IPS-NIHi7 (cell line): ENCODE data around the gene RTL9.
A peak's percentile ranks its signal among the peaks of the same experiment; 100 is the strongest.
"Not testable (repeated sequence)": the region's sequence is repeated elsewhere in the genome, so short reads cannot be mapped to it uniquely, and the experiment has no call there.

ENCODE experiments used
- DNase-seq: peaks from one replicate; pipeline ENCODE4 v3.0.0; 2012; ENCODE audit warnings: mixed read lengths; ENCODE audit errors: extremely low spot score

Gene RTL9

DNA sequence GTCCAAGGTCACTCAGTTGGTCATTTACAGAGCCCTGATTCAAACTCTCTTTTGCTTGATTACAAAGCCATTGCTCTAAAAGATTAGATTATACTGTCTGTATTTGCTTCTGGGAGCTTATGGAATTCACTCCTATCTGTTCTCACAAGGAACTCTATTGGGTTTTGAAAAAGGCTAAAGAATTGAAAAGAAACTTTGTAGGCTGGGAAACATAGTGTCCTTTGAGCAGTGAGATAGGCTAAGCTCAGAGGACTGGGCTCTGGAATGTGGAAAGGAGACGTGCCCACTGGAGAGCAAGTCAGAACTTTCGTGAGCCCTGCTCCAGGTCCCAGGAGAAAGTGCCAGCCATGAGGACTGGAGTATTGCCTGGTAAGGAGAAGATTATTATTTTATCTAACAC lies at the start of gene RTL9:
TSS of gene RTL9 (plus strand) at position 301 of the 400 bp plus-strand sequence. CDS start 91,770 bp downstream, outside the sequence.
- no peak for DNase-seq

DNA sequence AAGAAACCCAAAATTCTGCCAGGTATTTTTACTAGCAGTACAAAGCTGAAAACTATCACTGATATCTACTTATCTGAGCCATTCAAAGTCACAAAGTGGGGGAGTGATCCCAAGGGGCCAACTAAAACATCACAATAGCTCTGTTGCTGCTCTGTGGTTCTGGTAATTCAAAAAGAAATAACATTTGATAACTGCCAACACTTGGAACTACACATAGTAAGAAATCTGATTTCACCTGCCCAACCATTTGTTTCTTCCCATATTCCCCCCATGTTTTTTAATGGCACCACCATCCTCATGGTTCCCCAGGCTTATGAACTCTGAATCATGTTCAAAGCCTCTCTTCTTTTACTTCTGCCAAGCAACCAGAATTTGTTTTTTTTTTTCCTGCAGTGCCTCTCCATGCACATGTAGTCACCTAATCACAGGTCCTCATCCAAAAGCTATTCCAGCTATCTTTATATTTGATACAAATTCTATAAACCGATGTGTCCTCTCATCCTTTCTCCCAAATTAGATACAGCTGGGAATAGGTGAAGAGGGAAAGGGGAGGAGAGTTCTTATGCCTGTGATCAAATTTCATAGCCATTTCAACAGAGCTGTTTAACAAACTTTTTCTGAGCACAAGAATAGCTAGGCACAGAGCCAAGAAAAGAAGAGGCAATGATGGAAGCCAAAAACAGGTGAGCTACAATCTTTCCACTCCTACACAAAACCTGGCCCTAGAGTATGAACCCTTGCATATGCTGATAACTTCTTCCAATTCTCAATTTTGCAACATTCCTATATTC lies 48.5 kb upstream of the RTL9 start:
- DNase-seq, result no peak

DNA sequence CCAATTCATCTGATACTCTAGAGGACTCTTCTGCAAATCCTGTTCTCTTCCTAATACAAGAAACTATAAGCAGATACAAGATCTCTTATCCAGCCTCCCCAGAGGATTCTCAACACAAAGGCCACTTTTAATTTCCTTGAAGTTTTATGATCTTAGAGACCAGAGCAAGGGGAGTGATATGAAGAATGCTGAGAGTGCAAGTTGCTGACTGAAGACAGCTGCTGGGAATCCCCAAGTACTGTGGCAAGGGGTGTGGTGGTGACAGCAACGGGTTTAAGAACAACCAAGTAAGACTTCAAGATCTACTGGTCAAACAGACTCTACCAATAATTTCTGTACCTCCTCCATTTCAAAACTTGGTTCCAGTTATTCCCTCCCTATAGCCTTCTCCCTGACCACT lies 47.8 kb upstream of the RTL9 start:
- no peak for DNase-seq

DNA sequence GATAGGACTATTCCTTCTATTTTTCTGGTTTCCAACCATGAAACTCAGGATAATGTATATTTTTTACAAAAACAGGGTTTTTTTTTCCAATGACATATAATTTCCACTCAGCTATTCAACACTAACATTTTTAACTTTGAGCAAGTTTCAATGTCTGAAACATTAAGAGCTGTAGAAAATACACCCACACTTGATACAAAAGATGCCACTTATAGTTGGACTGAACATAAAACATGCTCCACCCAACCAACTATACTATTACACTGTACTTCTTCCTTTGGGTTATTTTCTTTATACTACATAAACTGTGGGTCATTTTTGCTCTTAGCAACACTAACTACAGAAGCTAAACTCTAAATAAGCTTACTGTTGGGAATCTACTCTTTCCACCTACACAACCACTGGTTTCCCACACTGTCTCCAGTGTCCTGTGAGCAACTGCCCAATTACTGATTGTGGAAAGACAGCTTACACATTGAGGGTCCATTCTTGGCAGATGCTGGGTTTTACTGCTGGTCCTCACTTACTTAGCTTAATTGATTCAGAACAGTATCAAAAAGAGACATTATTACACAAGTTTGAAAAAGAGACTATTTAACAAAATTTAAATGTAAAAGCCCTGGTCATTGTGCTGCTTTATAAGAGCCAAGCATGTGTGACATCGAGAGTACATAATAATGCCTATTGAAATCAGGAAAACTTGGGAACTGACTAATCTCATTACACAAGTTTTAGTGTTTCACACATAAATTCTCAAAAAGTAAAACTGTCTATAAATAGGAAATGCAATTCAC lies 47.0 kb upstream of the RTL9 start:
- no peak for DNase-seq

DNA sequence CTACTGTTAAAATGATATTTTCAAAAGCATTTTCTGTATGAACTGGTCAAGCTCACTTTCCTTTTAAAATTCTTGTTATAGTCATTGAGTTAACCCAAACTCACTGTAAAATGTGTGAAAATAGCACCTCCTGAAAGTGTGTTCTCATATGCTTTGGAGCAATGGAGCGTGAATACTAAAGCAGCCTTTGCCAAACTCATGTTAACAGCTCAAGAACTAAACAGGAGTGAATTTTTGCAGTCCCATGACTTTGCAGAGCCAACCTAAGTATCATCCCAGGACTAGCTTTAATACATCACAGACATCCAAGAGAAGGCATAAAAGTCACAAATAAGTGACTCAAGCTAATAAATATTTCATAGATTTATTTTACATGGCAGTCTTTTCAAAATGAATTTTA lies 43.1 kb upstream of the RTL9 start:
- no peak for DNase-seq

DNA sequence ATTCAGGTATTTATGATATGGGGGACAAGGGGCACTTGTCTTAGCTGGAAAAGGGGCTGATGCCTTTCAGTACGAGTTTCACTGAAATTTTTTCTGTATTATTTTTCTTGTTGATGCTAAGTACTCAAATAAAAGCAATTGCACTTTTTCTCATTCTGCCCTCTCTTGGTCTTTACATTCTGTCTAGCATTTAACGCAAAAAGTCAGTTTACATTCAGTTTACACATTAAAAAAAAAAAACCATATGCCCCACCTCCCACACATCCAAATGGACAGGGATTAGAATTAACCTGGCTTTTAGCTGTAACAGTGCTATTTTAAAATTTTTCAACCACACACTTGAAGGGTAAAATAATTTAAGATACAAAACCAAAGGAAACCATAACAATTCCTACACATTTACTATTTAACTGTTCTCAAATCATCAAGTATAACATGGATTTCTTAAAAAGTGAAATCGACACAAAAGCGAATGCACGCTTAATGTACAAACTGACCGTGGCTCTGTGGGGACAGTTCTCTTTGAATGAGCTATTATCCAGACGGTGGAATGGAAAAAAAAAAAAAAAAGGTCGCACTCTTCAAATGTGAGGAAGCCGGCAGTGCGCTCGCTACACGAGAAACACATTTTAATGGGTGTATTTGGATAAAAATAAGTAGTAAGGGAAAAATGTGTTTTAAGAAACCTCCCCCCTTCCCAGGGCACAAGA lies 42.1 kb upstream of the RTL9 start:
- no peak for DNase-seq

DNA sequence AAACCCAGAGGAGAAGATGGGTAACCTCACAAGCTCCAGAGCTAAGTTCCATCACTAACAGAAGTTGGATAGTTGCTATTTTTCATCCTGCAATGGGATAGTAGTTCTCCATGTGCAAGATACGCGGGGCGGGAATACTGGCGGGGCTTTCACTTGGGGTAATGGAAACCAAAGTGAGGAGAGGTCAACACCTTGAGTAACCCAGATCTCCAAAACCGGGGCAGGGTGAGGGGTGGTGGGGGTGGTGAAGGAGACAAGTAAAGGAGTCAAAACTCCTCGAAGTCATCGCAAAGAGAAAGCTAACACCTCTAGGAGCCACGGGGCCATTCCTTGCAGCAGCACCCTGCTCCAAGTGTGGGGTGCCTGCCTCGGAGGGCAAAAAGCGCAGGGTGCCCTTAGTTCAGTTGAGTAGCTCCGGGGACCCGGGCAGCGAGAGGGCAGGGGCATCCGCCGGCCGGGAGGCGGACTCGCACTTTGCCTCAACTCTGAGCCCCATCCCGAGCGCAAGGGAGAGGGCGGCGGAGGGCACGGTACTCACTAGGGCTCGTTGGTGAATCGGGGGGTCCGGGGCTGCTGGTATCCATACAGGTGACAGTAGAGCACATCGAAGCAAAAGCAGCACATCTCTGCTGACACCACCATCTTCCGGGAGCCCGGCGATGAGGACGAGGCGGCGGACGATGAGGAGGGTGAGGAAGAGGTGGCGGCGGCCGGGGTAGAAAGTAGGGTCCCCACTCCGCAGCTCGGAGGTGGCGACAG lies 41.4 kb upstream of the RTL9 start:
- DNase-seq, result peak; percentile 43

DNA sequence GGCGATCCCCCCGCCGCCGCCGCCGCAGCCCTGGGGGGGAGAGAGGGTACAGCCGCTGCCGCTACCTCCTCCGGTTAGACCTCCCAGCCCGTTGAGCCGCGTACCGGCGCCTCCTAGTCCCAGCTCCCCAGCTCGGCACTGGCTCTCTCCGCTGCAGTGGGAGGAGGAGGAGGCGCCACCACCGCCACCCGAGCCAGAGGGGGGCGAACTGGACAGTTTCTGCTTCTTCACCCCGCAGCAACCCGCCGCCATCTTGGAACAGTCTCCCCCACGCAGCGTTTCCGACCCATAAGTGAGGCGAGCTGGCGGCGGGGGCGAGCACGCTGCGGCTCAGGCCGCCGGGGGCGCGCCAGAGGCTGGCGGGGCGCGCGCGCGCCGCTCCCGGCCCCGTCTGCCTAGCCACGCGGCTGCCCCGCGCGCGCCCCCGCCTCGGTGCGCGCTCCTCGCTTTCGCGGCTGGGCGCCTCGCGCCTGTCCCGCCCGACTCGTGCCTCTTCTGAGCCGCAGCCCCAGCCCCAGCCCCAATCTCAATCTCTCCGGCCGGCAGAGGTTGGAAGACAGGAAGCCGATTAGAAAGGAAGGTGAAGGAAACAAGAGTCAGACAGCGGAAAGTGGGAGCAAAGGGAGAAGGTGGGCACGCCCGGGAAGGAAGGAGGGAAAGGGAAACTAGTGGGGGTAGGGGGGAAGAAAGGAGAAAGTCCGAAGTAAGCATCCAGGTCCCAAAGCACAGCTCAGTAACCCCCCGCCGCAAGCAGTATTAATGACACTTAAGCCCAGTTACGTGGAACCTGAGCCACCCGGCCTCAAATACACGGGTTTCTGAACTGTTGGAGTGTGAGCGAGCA lies 40.6 kb upstream of the RTL9 start, which contains the start of gene AMMECR1:
TSS of gene AMMECR1 (minus strand) at position 266 of the 844 bp plus-strand sequence. CDS start at position 252, 14 bp downstream.
- peak; percentile 93 for DNase-seq

DNA sequence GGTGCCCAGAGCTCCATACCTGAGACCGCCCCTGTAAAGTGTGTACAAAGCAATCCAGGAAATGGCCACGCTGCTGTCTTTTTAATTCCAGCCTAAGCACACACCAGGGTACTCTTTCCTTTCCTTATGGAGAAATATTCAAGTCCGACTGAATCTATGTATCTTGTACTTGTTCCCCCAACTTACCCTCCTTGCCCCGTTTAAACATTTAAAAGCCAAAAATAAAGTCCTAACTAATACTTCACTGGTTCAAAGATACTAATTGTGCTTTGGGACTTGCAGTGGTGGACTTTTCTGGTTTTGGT lies 40.0 kb upstream of the RTL9 start:
- no peak for DNase-seq

DNA sequence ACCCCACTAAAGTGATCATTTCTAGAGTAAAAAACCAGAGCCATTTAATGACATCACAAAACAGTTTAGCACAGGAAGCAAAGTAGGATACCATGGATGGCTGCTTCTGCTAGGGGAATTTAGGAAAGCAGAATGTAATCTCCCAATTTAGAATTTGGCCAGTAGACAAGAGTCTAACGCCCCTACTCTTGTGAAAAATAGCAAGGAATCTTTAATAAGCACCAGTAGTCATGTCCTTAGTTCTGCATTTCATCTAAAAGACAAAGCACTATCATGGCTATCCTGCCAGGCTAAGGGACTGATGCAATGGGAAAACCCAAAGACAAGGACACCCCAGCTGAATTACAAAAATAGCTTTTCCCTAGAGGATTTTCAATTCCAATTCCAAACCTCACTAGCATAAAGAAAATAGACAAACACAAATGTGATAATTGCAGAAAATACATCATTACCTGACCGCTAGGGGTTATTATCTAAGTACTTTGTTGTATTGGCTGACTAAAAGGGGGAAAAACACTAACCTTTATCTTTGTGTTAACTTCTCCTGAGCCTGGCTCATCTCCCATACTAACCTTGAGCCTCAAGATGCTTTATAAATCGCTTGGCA lies 38.2 kb upstream of the RTL9 start:
- no peak for DNase-seq

DNA sequence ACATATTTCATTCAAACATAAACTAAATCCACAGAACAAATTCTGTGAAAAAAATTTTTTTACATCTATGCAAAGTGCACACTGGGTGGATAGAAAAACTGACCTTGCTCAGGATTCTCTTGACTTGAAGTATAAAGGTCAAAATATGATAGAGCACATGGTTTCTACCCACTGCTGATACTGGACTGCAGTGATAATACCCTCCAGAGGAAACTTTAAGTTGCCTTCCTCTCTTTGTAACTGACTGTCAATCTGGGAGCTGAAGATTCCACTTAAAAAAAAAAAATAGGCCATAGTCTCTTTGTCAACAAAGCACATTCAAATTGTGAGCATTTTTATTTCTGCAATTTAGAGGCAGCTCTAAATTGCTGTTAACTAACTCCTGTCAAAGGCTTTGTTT lies 37.6 kb upstream of the RTL9 start:
- DNase-seq, result no peak

DNA sequence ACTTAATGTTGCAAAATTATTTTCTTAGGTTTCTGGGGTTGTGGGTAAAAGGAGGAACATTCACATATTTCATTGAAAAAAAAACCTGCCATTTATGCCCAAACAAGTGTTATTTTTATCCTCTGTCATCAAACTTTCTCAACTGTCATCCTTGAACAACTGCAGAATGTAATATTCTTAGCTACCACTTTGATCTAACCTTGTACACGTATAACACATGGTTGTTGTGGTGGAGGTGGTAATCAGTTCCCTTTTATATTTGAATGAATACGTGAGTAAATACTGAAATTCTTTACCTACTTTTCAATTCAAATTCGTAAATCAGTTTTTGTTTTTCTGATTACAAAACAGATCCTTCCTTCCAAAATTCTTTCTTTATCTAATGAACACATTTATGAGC lies 37.0 kb upstream of the RTL9 start:
- DNase-seq, result no peak

DNA sequence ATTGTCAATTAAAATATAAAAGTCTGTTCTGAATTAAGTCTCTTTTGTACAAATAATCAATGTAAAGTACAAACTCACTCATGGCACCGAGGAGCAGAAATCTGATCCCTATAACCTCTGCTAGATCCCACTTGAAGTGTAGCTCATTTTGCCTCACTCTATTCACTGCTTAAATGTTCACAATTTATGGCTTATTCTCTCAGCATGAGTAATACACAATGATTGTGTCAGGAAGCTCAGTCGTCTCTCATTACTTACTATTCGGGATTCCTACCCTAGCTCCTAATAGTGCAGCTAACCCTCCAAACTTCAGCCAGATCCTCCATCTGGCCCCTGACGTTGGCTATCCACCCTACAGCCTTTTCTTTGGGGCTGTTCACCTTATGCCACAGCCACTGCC lies 36.0 kb upstream of the RTL9 start:
- no peak for DNase-seq

DNA sequence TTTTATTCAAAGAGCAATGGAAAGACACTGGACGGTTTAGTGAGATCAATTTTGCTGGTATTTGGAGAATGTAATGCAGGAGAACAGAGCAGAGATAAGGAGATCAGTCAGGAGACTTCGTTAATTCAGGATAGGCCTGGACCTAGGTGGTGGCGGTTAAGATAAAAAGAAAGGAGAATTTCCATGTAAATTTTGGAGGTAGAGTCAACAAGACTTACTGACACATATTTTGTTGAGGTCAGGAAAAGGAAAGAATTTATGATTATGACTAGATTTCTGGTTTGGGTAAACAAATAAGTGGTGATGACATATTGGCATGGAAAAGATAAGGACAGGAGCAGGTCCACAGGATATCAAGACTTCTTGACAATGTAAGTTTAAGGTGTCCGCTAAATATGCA lies 31.9 kb upstream of the RTL9 start:
- DNase-seq, result no peak

DNA sequence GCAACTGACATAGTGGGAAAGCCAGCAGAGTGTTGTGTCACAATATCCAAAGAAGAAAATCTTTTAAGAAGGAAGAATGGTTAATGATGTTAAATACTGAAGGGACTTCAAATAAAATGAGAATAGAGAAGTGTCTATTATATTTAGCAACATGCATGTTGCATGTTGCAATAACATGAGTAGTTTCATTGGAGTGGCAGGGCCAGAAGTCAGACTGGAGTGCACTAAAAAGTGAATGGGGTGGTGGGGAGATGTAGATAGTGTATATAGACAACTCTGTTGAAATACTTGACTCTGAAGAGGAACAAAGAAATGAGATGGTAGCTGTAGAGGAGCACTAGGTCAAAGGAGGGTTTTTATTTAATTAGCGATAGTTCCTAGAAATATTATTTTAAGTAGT lies 31.3 kb upstream of the RTL9 start:
- no peak for DNase-seq

DNA sequence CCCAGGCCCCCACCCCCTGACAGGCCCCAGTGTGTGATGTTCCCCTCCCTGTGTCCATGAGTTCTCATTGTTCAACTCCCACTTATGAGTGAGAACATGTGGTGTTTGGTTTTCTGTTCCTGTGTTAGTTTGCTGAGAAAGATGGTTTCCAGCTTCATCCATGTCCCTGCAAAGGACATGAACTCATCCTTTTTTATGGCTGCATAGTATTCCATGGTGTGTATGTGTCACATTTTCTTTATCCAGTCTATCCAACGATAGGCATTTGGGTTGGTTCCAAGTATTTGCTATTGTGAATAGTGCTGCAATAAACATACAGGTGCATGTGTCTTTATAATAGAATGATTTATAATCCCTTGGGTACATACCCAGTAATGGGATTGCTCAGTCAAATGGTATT lies 30.0 kb upstream of the RTL9 start:
- not testable (repeated sequence) for DNase-seq

DNA sequence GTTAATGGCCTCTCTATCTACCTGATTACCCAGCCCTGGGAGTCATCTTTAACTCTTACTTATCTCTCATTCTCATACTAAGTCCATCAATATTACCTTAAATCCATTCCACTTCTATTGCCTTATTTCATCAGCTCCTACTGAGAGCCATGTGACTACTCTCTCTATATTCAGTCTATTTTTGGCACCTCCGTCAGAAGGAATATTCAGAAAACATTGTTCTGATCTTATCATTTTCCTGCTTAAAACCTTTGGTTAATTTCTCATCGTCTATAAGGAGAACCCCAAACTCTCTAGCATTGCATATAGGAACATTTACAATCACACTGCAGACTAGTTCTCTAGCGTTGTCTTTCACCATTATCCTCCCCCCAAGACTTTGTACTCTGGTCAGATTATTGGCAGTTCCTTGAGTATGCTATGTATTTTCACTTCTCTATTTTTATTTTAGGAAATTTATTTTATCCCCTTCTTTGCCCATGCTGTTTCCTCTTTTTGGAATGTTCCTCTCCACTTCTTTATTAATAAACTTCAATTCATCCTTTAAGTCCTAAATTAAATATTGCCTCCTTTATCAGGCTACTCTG lies 27.1 kb upstream of the RTL9 start:
- DNase-seq, result no peak

DNA sequence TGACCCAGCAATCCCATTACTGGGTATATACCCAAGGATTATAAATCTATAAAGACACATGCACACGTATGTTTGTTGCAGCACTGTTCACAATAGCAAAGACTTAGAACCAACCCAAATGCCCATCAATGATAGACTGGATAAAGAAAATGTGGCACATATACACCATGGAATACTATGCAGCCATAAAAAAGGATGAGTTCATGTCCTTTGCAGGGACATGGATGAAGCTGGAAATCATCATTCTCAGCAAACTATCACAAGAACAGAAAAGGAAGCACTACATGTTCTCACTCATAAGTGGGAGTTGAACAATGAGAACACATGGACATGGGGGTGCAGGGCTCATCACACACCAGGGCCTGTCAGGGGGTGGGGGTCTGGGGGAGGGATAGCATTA lies 25.2 kb upstream of the RTL9 start:
- not testable (repeated sequence) for DNase-seq

DNA sequence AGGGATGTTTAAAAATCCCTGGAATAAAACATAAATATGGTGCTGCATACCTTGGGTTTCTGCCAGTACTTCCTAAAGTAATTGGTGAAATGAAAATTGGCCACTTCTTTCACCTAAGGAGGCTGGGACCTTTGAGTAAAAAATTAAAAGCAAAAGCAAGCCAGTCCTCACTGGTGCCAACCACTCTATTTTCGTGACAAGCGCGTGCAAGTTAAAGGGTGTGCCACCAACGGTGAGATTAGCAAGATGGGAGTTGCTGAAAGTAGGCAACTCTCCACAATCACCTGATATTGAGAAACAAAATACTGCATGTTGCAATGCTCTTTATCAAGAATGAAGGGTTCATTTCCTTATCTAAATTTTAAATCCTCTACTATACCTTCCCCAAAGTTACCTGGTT lies 19.7 kb upstream of the RTL9 start:
- no peak for DNase-seq
